ENCODE results near the gene SLC35F3.

DNA sequence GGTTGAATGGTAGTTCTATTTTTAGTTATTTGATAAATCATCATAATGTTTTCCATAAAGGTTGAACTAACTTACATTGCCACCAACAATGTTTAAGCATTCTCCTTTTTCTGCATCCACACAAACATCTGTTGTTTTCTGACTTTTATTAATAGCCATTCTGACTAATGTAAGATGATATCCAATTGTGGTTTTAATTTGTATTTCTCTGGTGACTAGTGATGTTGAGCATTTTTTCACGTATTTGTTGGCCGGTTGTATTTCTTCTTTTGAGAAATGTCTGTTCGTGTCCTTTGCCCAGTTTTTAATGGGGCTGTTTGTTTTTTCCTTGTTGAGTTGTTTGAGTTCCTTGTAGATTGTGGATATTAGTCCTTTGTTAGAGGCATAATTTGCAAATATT is 24.6 kb upstream of the SLC35F3 start:
- TF ChIP-seq, protein P1, sequence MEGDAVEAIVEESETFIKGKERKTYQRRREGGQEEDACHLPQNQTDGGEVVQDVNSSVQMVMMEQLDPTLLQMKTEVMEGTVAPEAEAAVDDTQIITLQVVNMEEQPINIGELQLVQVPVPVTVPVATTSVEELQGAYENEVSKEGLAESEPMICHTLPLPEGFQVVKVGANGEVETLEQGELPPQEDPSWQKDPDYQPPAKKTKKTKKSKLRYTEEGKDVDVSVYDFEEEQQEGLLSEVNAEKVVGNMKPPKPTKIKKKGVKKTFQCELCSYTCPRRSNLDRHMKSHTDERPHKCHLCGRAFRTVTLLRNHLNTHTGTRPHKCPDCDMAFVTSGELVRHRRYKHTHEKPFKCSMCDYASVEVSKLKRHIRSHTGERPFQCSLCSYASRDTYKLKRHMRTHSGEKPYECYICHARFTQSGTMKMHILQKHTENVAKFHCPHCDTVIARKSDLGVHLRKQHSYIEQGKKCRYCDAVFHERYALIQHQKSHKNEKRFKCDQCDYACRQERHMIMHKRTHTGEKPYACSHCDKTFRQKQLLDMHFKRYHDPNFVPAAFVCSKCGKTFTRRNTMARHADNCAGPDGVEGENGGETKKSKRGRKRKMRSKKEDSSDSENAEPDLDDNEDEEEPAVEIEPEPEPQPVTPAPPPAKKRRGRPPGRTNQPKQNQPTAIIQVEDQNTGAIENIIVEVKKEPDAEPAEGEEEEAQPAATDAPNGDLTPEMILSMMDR (IDR thresholded peaks at IDR 0.05), result no peak
- TF ChIP-seq POLR2AphosphoS5 (IDR thresholded peaks at IDR 0.05; ENCODE audit: low read depth, low read length), result no peak
